UCSD-AML1 (cell line): Measurements from ENCODE around the gene DPP6.

ENCODE experiments used
- DNase-seq: peaks from one replicate; lab custom pipeline; 2025; ENCODE audit not compliant: unreplicated experiment; lab: John Stamatoyannopoulos, UW

The DPP6 gene

DNA sequence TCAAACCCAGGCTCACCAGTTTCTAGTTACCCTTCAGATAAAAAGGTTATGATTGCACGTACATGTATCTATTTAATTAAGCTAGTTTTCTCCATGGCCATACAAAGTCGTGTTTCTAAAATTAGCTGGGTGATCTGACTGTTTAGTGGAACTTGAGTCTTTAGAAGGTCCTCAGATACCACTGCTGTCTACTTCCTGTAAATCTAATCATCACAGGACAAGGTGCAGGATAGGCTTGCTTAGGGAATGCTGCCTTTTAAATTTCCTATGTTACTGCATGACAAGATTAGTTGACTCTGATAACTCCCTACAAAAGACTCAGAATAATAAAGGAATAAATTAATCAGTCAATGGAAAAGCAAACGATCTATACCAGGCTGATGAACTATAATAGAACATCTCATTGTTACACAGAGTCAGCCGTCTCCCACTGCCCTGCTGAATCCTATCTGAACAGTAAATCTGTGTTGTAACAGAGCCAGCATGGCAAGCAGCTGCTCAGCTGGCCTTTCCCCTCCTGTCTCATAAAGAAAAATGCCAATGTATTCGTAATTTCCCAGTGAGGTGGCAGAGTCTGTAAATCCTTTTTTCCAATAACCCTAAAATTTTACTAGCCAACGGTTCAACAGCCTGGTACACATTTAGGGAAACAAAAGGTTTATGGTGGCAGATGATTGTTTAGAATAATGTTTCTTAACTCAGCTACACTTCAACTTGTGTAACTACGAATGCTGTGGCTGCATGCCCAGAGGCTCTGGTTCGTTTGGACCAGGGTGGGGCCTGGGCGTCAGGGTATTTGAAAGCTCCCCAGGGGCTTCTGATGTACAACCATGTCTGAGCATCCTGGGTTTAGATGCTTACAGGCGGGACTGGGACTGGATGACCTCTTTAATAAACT is 632.7 kb downstream of the DPP6 start:
- no peak for DNase-seq

DNA sequence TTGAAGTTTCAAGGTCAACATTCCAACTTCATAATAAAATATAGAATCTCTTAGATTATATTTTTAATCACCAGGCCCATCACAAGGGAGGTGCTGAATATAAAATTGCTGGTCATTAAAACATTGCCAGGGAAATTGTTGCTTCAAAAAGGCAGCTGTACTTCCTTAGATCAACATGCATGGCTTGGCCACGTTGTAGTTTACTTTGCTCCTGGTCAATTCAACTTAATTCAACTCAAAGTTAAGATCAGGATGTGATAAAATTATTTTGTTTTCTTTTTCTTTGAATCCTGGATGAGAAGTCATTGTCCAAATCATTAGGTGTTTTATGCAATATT is 633.3 kb downstream of the DPP6 start:
- DNase-seq: no peak

- no peak for DNase-seq
Measured at GRCh38 chr7:154686305-154686704, 634.1 kb downstream of the DPP6 start.

DNA sequence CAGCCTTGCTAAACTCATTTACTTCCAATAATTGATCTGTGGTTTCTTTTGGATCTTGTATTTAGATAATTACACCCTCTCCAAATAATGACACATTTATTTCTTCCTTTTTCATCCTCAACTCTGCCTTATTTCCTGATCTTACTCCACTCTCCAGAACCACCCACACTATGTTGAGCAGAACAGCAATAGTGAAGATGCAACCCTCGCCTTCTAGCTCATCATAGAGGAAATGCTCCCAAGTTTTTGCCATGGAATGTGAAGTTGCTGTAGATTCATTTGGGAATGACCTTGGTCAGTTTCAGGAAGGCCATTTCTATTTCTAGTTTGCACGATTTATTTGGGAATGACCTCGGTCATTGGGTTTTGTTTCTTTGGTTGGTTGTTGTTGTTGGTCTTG is 636.8 kb downstream of the DPP6 start:
- no peak for DNase-seq

DNA sequence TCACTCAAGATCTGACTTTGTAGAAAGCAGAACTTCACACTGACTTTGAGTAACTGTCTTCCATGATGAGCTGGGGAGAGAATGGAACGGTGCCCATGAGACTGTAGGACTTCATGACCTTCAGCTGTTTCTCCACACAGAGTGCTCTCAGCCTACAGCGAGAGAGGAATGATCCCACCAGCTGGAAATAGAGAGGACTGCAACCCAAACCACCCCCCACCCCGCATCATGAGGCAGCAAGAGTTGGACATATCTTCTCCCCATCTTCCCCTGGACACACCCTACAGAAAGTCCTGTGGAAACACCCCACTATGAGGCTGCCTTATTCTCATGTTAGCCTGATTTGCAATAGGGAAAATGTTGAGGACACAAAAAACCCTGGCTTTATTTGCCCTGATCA is 638.2 kb downstream of the DPP6 start:
- no peak for DNase-seq

DNA sequence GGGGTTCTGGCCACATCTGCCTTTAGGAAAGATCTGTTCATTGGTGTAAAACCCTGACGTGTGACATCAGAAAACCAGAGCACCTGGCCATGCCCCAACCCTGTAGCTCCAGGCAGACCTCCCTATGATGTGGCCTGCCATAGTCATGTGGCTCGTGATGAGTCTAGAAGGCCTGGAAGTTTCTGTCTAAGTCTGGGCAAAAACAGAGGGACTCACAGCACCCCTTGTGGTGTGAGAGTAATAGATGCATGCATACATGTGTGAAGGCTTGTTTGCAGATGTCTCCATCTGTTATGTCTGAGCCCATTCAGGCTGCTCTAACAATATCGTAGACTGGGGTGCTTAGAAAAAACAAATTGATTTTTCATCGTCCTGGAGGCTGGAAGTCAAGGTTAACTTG is 641.5 kb downstream of the DPP6 start:
- no peak for DNase-seq

DNA sequence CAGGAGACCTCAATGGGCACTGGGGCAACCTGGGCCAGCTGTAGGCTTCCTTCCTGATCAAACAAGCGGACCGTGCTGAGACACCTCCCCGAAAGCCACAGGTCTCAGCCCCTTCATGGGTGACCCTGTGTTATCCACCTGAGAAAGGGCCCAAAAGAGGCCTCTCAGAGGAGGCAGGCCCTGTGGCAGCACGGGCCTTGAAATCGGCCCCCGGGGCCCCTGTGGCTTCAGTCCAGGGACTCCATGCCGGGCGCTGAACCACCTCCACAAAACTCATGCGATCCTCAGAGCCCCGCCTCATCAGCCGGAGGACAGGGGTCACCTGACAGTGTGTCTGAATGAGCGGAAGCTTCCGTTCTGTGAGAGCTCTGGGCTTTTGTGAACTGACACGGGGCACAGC is 643.6 kb downstream of the DPP6 start:
- DNase-seq: no peak

DNA sequence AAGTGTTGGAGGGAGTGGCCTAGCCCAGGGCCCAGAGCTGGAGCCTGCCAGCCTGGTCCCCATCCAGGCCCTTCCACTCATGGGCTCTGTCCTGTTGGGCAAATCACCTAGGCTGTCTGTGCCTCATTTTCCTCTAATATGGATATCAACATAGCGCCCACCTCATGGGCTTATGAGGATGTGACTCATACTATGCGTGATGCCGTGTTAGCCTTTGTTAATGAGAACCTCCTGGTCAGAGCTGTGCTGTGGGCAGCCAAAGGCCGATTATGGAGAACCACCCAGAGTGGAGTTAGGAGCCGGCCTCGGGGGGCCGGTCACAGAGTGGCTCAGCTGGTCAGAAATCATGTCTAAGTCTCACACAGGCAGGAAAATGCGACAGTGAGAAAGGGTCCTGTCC is 644.4 kb downstream of the DPP6 start:
- DNase-seq: no peak

DNA sequence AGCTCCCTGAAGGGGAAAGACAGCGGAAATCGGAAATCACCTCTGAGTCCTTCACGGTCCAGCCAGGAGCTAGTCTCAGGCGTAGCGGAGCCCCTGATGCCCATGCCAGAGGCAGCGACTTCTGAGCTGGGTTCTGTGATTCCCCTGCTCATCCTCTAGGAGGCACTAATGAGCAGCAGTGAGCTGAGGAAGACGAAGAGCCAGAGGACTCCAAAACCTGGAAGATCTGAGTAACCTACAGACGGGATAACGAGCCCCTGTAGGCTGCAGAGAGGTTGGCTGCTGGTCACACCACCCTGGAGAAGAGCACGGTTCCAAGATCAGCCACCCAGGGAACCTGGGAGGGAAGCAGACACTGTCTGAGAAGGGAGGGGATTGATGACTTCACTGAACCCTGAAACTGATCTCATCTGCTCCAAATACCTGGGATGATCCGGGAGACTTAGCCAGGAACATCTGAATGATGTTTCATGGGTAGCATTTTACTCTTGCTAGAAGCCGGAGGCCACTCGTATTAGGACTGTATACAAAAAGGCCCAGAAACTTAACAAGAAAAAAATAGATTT is 646.6 kb downstream of the DPP6 start:
- DNase-seq: no peak

GRCh38 chr7:154699417-154699816 is 647.2 kb downstream of the DPP6 start:
- no peak for DNase-seq

DNA sequence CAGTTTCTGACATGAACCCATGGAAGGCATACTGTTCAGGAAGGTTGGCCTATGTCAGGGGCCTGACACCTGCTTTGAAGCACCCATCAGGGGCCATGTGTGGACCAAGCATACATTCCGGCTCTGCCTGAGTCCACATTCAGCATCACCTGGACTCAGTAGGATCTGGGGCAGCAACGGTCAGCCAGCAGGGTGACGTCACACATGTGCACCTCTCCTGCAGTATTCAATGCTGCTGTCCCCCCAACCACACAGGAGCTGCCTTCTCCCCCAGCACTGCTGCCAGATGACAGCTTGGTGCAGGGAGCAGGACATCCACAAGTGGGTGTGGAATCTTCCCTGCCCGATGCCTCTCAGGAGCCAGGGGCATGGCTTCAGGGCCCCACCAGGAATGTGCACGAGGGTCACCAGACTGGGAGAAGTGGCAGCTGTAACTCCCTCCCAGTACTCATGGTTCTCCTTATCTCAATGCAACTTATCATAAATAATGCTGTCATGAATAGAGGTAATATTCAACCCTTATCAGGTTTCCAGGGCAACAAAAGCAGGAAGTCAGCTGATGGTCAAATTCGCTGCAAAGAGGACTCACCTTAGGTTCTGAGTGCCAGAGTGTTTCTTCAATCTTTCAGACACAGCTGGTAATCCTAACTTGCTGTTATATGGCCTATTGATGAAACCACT is 657.8 kb downstream of the DPP6 start:
- DNase-seq: no peak

DNA sequence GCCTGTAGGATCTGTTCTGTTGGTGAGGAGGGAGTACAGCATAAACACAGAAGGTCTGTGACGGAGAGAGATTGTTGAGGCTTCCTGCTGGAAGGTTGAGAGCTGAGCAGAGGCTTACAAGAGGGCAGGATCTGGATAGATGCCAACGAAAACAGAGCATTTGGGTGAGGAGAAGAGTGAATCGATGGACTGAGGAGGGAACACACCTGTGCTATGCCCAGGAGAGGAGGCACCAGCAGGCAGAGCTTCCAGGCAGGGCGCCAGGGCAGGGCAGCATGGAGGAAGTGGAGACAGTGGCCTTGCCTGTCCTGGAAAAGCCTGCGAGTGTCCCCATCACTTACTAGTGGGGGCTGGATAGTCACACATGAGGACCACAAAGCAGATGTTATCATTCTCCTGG is 667.8 kb downstream of the DPP6 start:
- no peak for DNase-seq

DNA sequence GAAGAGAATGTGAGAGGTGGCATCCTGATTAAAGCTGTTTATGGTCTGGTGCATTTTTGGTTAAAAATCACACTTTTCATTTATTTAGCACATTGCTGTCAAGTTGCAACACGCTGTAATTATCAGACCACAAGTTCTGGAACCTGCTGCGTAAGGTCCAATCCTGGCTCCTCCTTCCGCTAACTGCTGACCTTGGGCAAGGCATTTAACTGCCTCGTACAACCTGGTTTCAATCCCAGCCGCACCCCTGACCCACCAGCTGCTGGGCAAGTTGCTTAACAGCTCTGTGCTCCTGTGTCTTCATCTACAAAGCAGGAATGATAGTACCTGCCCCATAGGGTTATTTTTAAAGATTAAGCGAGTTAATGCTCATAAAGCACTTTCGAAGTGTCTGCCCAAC is 668.9 kb downstream of the DPP6 start:
- DNase-seq: no peak

- DNase-seq: no peak
Measured at GRCh38 chr7:154726368-154726767, 674.2 kb downstream of the DPP6 start.

GRCh38 chr7:154729056-154729455 is 676.9 kb downstream of the DPP6 start:
- no peak for DNase-seq

DNA sequence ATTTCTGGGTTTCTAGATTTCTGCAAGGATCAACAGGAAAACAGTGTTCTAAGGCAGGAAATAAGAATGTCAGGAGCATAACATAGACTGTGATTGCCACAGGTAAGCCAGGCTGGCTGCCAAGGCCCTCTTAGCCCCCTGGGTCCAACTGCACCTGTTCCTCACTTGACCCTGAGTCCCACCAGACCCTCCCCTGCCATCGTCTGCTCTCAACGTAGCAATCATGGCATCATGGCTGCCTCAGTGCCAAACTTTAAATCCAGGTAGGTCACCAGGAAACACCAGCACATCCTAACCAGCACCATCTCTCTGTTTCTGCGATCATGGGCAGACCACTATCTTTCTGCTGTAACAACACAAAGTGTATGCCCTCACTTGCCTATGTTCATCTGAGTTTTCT is 683.6 kb downstream of the DPP6 start:
- DNase-seq: no peak

DNA sequence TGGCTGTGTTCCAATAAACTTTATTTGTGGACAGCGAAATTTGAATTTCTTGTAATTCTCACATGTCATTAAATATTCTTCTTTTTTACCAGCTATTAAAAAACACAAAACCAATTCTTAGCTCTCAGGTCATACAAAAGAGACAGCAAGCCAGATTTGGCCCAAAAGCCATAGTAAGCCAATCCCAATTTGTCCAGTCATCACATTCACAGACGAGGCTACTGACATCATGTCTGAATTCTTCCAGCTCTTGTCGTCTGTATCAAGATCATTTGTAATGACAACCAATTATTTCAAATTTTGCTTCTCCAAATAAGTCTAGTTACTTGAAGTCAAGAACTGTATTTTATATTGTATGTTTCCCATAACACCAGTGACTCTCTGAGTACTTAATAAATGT is 684.2 kb downstream of the DPP6 start:
- no peak for DNase-seq

DNA sequence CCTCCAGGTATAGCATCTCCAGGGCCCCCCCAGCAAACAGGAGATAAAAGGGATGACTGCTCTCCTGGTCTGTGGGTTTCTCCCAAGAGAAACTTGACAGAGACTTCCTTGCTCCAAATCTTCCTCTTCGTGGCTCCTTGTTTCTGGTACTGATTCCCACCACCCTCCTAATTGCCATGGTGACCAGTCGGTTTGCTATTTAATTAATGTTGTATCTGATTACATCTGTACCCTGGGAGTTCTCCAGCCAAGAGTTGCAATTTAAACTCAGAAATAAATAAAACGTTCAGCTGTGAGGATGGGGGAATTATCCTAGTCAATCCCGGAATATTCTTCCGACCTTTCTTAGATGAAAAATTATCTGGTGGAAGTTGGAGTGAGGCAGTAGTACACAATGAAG is 686.0 kb downstream of the DPP6 start:
- no peak for DNase-seq

- no peak for DNase-seq
Measured at GRCh38 chr7:154741131-154741530, 688.9 kb downstream of the DPP6 start.

- no peak for DNase-seq
Measured at GRCh38 chr7:154743206-154743605, 691.0 kb downstream of the DPP6 start.

DNA sequence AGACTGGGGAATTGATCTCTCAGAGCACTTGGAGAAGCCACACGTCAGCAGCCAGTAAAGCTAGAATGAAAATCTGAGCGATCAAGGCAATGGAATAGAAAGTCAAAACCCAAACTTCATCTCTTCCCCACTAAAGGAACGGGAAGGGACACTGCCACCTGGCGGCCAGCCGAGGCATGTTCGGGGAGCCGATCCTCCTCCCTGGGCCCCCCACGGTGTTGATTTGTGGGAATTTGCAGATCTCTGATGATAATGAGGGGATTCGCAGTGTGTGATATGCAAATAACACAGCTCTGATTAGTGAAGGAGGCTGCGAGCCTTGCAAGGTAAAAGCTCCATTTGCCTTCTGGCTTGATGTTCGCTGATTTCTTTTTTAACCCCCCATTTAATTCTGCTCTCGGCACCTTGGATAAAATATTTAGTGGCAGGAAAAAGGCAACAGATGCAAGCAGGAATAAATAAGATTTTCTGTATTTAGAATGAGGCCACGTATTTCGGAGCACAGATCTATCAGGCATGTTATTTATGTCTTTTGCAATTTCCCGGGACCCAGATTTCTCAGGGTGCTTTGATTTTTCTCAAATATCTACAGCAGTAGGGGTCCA is 692.2 kb downstream of the DPP6 start:
- DNase-seq: no peak

DNA sequence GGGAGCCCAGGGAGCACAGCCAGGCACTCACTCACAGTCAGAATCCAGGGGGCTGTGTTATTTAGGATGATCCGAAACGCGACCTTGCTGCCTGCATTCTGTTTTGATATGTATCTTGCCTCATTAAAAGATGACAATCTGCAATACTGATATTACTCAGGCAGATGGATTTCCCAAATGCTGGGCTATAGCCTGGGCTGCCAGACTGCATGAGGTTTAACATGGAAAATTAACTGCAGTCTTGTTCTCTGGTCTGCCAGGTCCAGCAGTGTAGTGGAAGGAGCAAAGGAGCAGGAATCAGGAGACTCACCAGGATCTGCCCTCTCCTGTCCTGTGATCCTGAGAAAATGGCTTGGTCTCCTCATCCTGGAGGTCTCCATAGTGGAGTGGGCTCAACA is 692.7 kb downstream of the DPP6 start:
- no peak for DNase-seq
